T47D (cell line): ENCODE measurements around the gene MERTK.
A peak's percentile ranks its signal among the peaks of the same experiment; 100 is the strongest.
"Not testable (repeated sequence)": the region's sequence is repeated elsewhere in the genome, so short reads cannot be mapped to it uniquely, and the experiment has no call there.

ENCODE experiments used
- DNase-seq, 2 experiments: peaks; one replicate each; pipeline versions ENCODE4 v3.0.0 to v3.0.0-alpha.2; 2011 to 2012; ENCODE audit warnings: low read depth in 1 of 2, low spot score in 1 of 2
- JUND ChIP-seq: IDR thresholded peaks from 2 replicates; pipeline ENCODE4 v1.6.1; 2012; ENCODE audit warnings: low read depth
- in situ Hi-C: cut with HindIII; loops from 2 replicates; pipeline ENCODE4 v1.10.0; 2016; ENCODE audit warnings: low sequenced_read_pairs, low pct_unique_long_range_greater_than_20kb

The MERTK gene

DNA sequence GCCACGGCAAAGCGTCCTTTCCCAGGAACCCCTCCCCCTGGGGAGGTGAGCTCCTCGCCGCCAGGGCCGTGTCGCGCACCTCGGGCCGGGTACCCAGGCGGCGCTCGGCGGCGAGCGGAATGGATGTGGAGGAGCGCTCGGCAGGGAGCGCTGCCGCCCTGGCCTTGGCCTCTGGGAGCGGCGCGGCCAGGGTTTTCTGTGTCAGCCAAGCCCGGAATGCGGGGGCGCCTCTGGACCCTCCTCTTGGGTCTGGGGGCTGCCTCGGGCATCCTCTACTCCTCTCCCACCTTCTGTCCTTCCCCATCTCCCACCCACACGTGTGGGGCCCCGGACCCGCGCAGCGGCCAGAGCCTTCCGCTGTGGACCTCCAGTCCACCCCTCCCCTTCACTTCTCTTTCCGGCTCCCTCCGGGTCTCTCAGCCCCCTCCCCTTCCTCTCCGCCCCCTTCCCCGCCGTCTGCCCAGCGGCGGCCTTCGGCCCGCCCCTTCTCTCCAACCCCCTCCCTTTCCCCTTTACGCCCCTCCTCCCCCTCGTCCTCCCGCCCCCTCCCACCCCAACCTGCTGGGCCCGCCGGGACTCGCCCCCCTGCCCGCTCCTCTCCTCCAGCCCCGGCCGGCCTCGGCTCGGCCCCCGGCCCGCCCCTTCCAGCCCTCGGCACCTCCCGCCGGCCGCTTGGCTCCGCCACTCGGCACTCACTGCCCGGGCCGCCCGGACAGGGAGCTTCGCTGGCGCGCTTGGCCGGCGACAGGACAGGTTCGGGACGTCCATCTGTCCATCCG lies at the start of gene MERTK:
Gene MERTK, plus strand, starts transcription at position 684 of the 779 bp plus-strand sequence. CDS start 129 bp downstream, outside the sequence.
- in situ Hi-C loops = no loop called here
- DNase-seq = peak; percentile 41 to 61
- TF ChIP-seq JUND = no peak

- peak in 1 of 2 experiments; percentile 38 for DNase-seq
- in situ Hi-C loops = not testable (repeated sequence)
Observed at GRCh38 chr2:111850646-111851045, 47.8 kb upstream of the MERTK start.

- DNase-seq, in situ Hi-C loops: not testable (repeated sequence)
Observed at GRCh38 chr2:111852544-111852943, 45.9 kb upstream of the MERTK start.

GRCh38 chr2:111860005-111860404 lies 38.4 kb upstream of the MERTK start:
- DNase-seq, in situ Hi-C loops: not testable (repeated sequence)

- in situ Hi-C loops, DNase-seq: not testable (repeated sequence)
Observed at GRCh38 chr2:111865124-111865523, 33.3 kb upstream of the MERTK start.

- in situ Hi-C loops = not testable (repeated sequence)
Observed at GRCh38 chr2:111872806-111873205, 25.6 kb upstream of the MERTK start.

DNA sequence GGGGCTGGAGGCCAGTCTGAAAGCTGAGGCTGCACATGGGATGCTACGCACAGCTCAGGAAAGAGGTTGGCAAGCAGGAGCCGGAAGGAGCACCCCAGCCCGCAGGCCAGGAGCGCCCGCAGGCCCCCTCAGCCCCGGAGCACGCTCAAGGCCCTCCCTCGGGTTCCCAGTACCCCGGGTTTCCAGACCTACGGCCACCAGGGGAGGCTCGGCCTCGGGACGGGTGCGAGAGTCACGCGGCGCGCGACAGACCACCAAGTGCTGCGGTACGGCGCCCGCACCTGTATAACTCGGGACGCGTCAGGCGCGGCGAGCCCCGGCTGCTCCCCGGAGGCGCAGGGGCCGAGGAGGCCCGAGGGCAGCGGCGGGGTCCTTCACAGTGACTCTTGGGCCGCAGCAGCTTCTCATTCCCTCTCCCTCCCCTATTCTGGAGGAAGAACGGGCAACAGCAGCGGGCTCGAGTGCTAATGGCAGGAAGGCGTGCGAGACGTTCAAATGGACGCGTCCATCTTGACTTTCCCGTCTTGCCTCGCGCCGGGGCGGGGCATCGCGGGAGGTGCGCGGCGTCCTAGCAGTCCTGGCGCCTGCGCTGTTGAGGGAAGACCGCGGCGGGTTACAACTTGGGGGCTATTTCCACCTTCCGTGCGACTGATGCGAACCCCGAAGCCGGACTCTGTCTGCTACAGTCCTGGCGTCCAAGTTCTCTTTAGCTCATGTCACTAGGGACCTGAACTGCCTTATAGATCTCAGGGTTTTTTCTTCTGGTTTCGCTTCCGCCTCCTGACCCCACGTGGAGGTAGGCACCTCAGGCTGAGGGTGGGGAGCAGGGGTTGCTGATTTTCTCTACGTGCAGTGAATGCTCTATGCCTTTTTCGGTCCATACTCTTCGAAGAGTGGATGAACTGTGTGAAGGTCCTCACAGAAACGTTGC lies 14.5 kb upstream of the MERTK start, which contains the start of gene ANAPC1:
Gene ANAPC1, minus strand, starts transcription at position 533 of the 931 bp plus-strand sequence. CDS start 3,368 bp downstream, outside the sequence.
- in situ Hi-C loops = no loop called here
- TF ChIP-seq JUND = no peak

More at GRCh38 chr2:111872806-111873205, 25.6 kb upstream of the MERTK start:
- not testable (repeated sequence) for DNase-seq

DNA sequence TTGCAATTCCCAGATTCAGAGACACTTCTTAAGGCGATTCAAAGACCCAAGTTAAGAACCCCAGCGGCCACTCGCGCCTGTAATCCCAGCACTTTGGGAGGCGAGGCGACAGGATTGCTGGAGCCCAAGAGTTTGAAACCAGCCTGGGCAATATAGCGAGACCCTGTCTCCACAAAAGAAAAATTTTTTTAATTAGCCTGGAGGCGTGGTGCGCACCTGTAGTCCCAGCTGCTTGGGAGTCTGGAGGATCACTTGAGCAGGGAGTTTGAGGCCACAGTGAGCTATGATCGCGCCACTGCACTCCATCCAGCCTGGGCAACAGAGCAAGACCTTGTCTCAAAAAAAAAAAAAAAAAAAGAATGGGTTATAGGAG lies 13.8 kb upstream of the MERTK start:
- no peak for DNase-seq
- in situ Hi-C loops = no loop called here
- TF ChIP-seq JUND = no peak

More for the DNA sequence above, 14.5 kb upstream of the MERTK start, which contains the start of gene ANAPC1:
- peak; percentile 58 to 84 for DNase-seq

- in situ Hi-C loops = no loop called here
- no peak for TF ChIP-seq JUND
- peak in 1 of 2 experiments; percentile 4 for DNase-seq
Observed at GRCh38 chr2:111896024-111896423, 2.4 kb upstream of the MERTK start.

DNA sequence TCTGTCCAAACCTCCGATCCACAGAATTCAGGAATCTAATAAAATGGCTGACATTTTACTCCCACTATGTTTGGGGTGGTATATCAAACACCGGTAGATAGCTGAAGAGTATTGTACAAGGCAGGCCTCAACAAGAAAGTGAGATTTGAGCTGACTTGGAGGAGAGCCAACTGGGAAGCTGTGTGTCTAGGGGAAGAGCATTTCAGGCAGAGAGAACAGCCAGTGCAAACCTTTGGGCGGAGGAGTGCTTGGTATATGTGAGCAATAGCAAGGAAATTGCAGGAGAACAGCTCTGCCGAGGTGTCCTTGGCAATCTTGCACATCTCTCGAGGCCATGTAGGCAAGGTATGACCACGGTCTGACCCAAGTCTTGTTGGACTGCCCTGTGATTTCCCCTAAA lies 1.8 kb upstream of the MERTK start:
- in situ Hi-C loops = no loop called here
- no peak for TF ChIP-seq JUND
- no peak for DNase-seq

DNA sequence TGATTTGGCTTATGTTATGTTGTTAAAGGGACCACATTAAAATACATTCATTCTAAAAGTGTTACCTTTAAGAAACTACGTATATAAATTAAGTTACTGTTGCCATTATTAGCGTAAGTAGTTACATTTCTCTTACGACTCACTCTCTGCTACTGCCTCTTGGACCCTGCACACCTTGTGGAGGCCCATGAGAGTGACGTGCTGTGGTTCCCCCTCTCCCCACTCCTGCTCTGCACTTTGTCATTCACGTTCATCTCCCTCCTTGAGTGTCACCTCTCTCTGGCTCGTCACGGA lies 830 bp upstream of the MERTK start:
- no peak for TF ChIP-seq JUND
- no peak for DNase-seq
- in situ Hi-C loops = no loop called here

DNA sequence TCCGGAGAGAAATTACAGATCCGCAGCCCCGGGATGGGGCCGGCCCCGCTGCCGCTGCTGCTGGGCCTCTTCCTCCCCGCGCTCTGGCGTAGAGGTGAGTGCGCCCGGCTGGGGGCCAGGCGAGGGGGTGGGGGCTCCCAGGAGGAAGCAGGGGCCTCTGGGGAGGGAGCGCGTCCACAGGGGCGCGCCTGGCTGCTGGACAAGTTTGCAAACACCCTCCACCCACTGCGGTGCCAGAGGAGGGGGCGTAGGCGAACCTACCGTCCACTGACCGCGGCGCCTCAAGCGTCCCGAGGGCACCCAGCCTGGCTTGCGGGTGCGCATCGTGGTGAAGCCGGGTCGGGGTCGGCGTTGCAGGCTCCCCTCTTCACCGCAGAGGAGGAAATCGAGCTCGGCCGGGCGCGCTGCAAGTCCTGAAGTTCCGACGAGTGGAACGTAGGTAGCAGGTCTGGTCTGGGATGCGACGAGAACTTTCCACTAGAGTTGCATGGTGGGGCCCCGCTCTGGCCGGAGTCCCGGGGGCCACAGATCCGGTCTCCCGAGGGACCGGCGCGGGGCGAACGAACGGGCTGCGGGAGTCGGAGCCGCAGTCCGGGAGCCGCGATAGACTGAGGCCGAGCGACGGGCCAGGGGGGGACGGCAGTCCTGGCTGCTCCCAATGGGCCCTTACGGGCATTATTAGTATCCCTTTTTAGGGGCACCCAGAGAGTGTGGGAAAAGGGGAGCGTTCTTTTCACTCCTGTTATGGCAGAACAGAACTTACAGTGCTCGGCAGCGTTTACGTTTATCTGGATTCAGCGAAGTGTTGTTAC lies 502 bp downstream of the MERTK start:
- no peak for TF ChIP-seq JUND
- DNase-seq = no peak
- in situ Hi-C loops = no loop called here
